Measurements from ENCODE around the gene SP2. TPM values are rescaled to one million over a fixed set of nuclear protein-coding genes. Genes with fewer than 3 reads are reported as not detected.

The SP2 gene
- total RNA-seq, 1 donor from 2014 or later = 11.5 TPM

- no peak for DNase-seq (ENCODE audit: extremely low read depth, low read depth, low spot score)
These were observed 50.5 kb downstream of the SP2 start for GRCh38 chr17:47946516-47946915.

- DNase-seq (ENCODE audit: extremely low read depth, low read depth, low spot score) = no peak
These were observed 50.9 kb downstream of the SP2 start for GRCh38 chr17:47946929-47947397.

GRCh38 chr17:47948706-47949196 lies 52.7 kb downstream of the SP2 start:
- DNase-seq (ENCODE audit: extremely low read depth, low read depth, low spot score) = no peak

- DNase-seq (ENCODE audit: extremely low read depth, low read depth, low spot score) = no peak
These were observed 53.2 kb downstream of the SP2 start for GRCh38 chr17:47949197-47949759.

GRCh38 chr17:47949946-47950345 lies 53.9 kb downstream of the SP2 start:
- DNase-seq (ENCODE audit: extremely low read depth, low read depth, low spot score) = no peak

GRCh38 chr17:47950448-47950847 lies 54.4 kb downstream of the SP2 start:
- no peak for DNase-seq (ENCODE audit: extremely low read depth, low read depth, low spot score)

GRCh38 chr17:47952171-47953021 lies 56.4 kb downstream of the SP2 start:
- no peak for DNase-seq (ENCODE audit: extremely low read depth, low read depth, low spot score)

- no peak for DNase-seq (ENCODE audit: extremely low read depth, low read depth, low spot score)
These were observed 57.9 kb downstream of the SP2 start for GRCh38 chr17:47953909-47954308.

GRCh38 chr17:47955497-47956461 lies 59.7 kb downstream of the SP2 start:
- DNase-seq (ENCODE audit: extremely low read depth, low read depth, low spot score) = no peak

- DNase-seq (ENCODE audit: extremely low read depth, low read depth, low spot score) = no peak
These were observed 61.0 kb downstream of the SP2 start for GRCh38 chr17:47956791-47957590.

GRCh38 chr17:47957591-47958490 lies 61.8 kb downstream of the SP2 start, which contains the start of gene PRR15L:
Gene PRR15L (minus strand): TSS chr17:47957883. CDS start chr17:47953234, 4,649 bp downstream.
- no peak for DNase-seq (ENCODE audit: extremely low read depth, low read depth, low spot score)

GRCh38 chr17:47959825-47960655 lies 64.0 kb downstream of the SP2 start:
- no peak for DNase-seq (ENCODE audit: extremely low read depth, low read depth, low spot score)

GRCh38 chr17:47961406-47961805 lies 65.4 kb downstream of the SP2 start:
- no peak for DNase-seq (ENCODE audit: extremely low read depth, low read depth, low spot score)

- DNase-seq (ENCODE audit: extremely low read depth, low read depth, low spot score) = no peak
These were observed 66.9 kb downstream of the SP2 start for GRCh38 chr17:47962901-47963300.

- no peak for DNase-seq (ENCODE audit: extremely low read depth, low read depth, low spot score)
These were observed 68.8 kb downstream of the SP2 start for GRCh38 chr17:47964856-47965255.

- DNase-seq (ENCODE audit: extremely low read depth, low read depth, low spot score) = no peak
These were observed 70.1 kb downstream of the SP2 start for GRCh38 chr17:47966079-47966519.

GRCh38 chr17:47967607-47968252 lies 71.7 kb downstream of the SP2 start:
- no peak for DNase-seq (ENCODE audit: extremely low read depth, low read depth, low spot score)
